Lower leg skin (tissue), 4 donors: ENCODE data around the gene XYLT1. TPM values are rescaled to one million over a fixed set of nuclear protein-coding genes. Genes with fewer than 3 reads are reported as not detected.

Experiments used
- DNase-seq, 2 donors: peaks; one replicate each; pipeline ENCODE4 v3.0.0-alpha.2; 2019; ENCODE audit warnings: low spot score in 2 of 2
- H3K4me3 ChIP-seq: fragments of 200-600 bp; sonication (generic); 2 replicates; pipeline ENCODE4 v1.5.1; 2017; ENCODE audit warnings: mild to moderate bottlenecking, low read depth; ENCODE audit not compliant: poor library complexity, severe bottlenecking
- POLR2A ChIP-seq, 2 donors: fragments of 450-650 bp; IDR thresholded peaks; one replicate each; pipeline ENCODE4 v1.6.1; 2016 to 2017; ENCODE audit warnings: antibody characterized with exemption in 2 of 2, mild to moderate bottlenecking in 1 of 2, moderate library complexity in 1 of 2
- WGBS, 2 donors: methylation state at CpG; one replicate each; pipeline ENCODE4 v1.1.5; 2018; 5-methylcytosine and 5-hydroxymethylcytosine counted together
- intact Hi-C: fragments of 100-400 bp; cut with DNase I; formaldehyde crosslinking; loops from one replicate; pipeline ENCODE4 v1.15.0; 2023; ENCODE audit warnings: low total_unique reads
- total RNA-seq, 4 donors: library from RNA; depleted of rRNA; stranded (reverse); fragments of >200 nt; gene quantifications; one replicate each; pipeline ENCODE4 v1.1.0, GENCODE V29; 2016
- TF ChIP-seq, protein P1 (sequence below), 3 donors: fragments of 450-650 bp; IDR thresholded peaks; one replicate each; pipeline ENCODE4 v1.5.1; 2016; ENCODE audit warnings: antibody characterized with exemption in 3 of 3, mild to moderate bottlenecking in 3 of 3, moderate library complexity in 2 of 3

The XYLT1 gene
- total RNA-seq, 4 donors from 2014 or later: 17.2 to 20.3 (median 19.7) TPM

GRCh38 chr16:17276010-17276530 is 194.7 kb downstream of the XYLT1 start:
- no peak overlapping the region for H3K4me3 ChIP-seq
- no peak for TF ChIP-seq POLR2A (IDR thresholded peaks at IDR 0.05)
- TF ChIP-seq, protein P1, sequence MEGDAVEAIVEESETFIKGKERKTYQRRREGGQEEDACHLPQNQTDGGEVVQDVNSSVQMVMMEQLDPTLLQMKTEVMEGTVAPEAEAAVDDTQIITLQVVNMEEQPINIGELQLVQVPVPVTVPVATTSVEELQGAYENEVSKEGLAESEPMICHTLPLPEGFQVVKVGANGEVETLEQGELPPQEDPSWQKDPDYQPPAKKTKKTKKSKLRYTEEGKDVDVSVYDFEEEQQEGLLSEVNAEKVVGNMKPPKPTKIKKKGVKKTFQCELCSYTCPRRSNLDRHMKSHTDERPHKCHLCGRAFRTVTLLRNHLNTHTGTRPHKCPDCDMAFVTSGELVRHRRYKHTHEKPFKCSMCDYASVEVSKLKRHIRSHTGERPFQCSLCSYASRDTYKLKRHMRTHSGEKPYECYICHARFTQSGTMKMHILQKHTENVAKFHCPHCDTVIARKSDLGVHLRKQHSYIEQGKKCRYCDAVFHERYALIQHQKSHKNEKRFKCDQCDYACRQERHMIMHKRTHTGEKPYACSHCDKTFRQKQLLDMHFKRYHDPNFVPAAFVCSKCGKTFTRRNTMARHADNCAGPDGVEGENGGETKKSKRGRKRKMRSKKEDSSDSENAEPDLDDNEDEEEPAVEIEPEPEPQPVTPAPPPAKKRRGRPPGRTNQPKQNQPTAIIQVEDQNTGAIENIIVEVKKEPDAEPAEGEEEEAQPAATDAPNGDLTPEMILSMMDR (IDR thresholded peaks at IDR 0.05): no peak
- no peak for DNase-seq
- WGBS, 2 donors: 59 to 78% methylated on average over 4 of the region's 4 CpGs
- intact Hi-C loops: no loop called here

- intact Hi-C loops: no loop called here
- no peak for DNase-seq
- WGBS, 2 donors: 79 to 88% methylated on average over 9 of the region's 9 CpGs
- H3K4me3 ChIP-seq: no peak overlapping the region
- TF ChIP-seq, protein P1 (IDR thresholded peaks at IDR 0.05): no peak
- no peak for TF ChIP-seq POLR2A (IDR thresholded peaks at IDR 0.05)
These were observed 195.4 kb downstream of the XYLT1 start for GRCh38 chr16:17275076-17276009.

DNA sequence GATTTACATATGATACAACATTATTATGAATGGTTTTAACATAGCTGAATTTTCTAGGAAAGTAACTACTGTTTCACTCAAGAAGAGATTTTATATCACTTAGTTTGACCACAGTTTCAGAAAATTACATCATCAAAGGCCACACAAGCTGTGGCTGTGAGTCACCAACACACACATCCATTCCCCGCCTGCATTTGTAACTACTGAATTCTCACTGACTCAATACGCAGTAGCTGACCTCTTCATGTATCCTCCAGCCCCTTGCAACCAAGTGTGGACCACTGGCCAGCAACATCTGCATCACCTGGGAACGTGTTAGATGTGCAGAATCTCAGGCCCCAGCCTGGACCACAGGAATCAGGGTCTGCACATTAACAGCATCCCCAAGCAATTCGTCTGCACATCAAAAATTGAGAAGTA is 197.6 kb downstream of the XYLT1 start:
- no peak overlapping the region for H3K4me3 ChIP-seq
- WGBS, 2 donors: 64 to 69% methylated on average over 4 of the region's 4 CpGs
- no peak for TF ChIP-seq POLR2A (IDR thresholded peaks at IDR 0.05)
- TF ChIP-seq, protein P1 (IDR thresholded peaks at IDR 0.05): no peak
- no peak for DNase-seq
- intact Hi-C loops: no loop called here

DNA sequence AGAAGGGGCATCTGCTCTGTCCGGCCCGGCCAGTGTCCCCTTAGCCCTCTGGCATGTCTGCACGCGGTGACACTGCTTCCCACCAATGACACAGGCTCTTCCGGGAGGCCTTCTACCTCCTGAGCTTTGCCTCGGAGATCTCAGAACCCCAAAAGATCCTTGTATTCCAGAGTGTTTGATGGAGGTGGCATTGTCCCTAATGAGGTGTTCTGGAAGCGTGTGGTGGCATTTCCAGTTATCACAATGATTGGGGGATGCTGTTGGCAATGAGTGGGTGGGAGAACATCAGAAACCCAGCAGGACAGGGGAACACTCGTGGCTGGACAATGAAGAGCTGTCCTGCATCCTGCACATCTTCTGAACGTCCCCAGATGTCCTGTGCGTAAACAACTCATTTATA is 198.0 kb downstream of the XYLT1 start:
- 86 to 89% methylated on average over 10 of the region's 10 CpGs for WGBS, 2 donors
- intact Hi-C loops: no loop called here
- TF ChIP-seq POLR2A (IDR thresholded peaks at IDR 0.05): no peak
- TF ChIP-seq, protein P1 (IDR thresholded peaks at IDR 0.05): no peak
- H3K4me3 ChIP-seq: no peak overlapping the region
- DNase-seq: no peak

DNA sequence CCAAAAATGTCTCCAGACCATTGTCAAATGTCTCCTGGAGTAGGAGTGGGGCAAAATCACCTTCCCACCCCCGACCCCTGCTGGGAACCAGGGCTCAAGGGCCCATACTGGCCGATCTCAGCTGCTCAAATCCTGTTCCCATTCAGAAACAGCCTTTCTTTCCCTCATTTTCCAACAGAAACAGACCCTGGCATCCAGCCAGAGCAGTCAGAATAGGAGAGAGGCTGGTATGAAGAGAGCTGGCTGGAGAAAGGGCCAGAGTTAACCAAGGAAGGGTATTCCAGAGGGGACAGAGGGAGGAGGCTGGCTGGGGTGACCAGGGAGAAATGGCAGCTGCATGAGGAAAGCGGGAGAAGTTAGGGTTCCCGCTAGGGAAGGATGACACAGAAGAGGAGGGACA is 199.1 kb downstream of the XYLT1 start:
- H3K4me3 ChIP-seq: no peak overlapping the region
- intact Hi-C loops: no loop called here
- no peak for DNase-seq
- 84 to 85% methylated on average over 4 of the region's 4 CpGs for WGBS, 2 donors
- no peak for TF ChIP-seq POLR2A (IDR thresholded peaks at IDR 0.05)
- TF ChIP-seq, protein P1 (IDR thresholded peaks at IDR 0.05): no peak
